H54 (cell line): ENCODE measurements around the gene SMIM29.
A peak's percentile ranks its signal among the peaks of the same experiment; 100 is the strongest.
"Not testable (repeated sequence)": the region's sequence is repeated elsewhere in the genome, so short reads cannot be mapped to it uniquely, and the experiment has no call there.

Experiments used
- DNase-seq: peaks from one replicate; pipeline ENCODE4 v3.0.0; 2011; ENCODE audit warnings: low spot score, mixed read lengths; ENCODE audit not compliant: insufficient read length
- FAIRE-seq: peaks from 3 replicates; lab custom pipeline; 2011; peaks lifted over from hg19 to GRCh38; lab: Jason Lieb, UNC
- POLR2A ChIP-seq: IDR thresholded peaks from 2 replicates; pipeline ENCODE4 v1.6.1; 2011; ENCODE audit warnings: low read depth, mild to moderate bottlenecking, low read length

SMIM29 gene

GRCh38 chr6:34248198-34248726, 544 bp downstream of the SMIM29 start:
- DNase-seq: peak; percentile 59
- peak; percentile 55 for TF ChIP-seq POLR2A
- FAIRE-seq: no peak

- DNase-seq (peak; percentile 5), FAIRE-seq (no peak)
- no peak for TF ChIP-seq POLR2A
These were observed 1.2 kb downstream of the SMIM29 start for GRCh38 chr6:34247481-34248197.

- peak; percentile 9 for DNase-seq
- FAIRE-seq: no peak
- TF ChIP-seq POLR2A: no peak
These were observed 2.0 kb downstream of the SMIM29 start for GRCh38 chr6:34246563-34247391.

- DNase-seq (no peak), FAIRE-seq (no peak)
- TF ChIP-seq POLR2A: no peak
These were observed 2.6 kb downstream of the SMIM29 start for GRCh38 chr6:34246249-34246562.

GRCh38 chr6:34245761-34246140, 3.1 kb downstream of the SMIM29 start:
- FAIRE-seq, DNase-seq: not testable (repeated sequence)

- not testable (repeated sequence) for FAIRE-seq
These were observed 3.6 kb downstream of the SMIM29 start for GRCh38 chr6:34245032-34245760.

GRCh38 chr6:34243901-34244884, 4.6 kb downstream of the SMIM29 start:
- FAIRE-seq (no peak), DNase-seq (peak; percentile 94)
- TF ChIP-seq POLR2A: no peak

More at GRCh38 chr6:34245032-34245760, 3.6 kb downstream of the SMIM29 start:
- not testable (repeated sequence) for DNase-seq

GRCh38 chr6:34243131-34243771, 5.6 kb downstream of the SMIM29 start:
- DNase-seq (peak; percentile 52), FAIRE-seq (no peak)
- TF ChIP-seq POLR2A: no peak

GRCh38 chr6:34242252-34243130, 6.3 kb downstream of the SMIM29 start:
- FAIRE-seq (peak; percentile 15), DNase-seq (peak; percentile 55)
- TF ChIP-seq POLR2A: no peak

GRCh38 chr6:34241351-34242215, 7.2 kb downstream of the SMIM29 start:
- no peak for FAIRE-seq
- DNase-seq: no peak

More at GRCh38 chr6:34241351-34242215, 7.2 kb downstream of the SMIM29 start:
- TF ChIP-seq POLR2A: no peak
